Naive thymus-derived CD8-positive, alpha-beta T cell (primary cell): ENCODE results near the gene C5orf24. TPM values are rescaled to one million over a fixed set of nuclear protein-coding genes. Genes with fewer than 3 reads are reported as not detected.
"Not testable (repeated sequence)": the region's sequence is repeated elsewhere in the genome, so short reads cannot be mapped to it uniquely, and the experiment has no call there.

Experiments
- ATAC-seq, 2 donors: fragments of 150-1000 bp; cut with Tn5 transposase in 1 of 2; sonication (Bioruptor Pico), chemical (Tn5 transposase) in 1 of 2; 1 replicate in 1 of 2; 2 replicates in 1 of 2; pipeline ENCODE4 v1.10.0; 2021; ENCODE audit warnings: mild to moderate bottlenecking in 2 of 2, moderate library complexity in 2 of 2
- POLR2A ChIA-PET: fragments of 350-600 bp; sonication (Branson Sonifier 250); formaldehyde crosslinking; loops from one replicate; lab custom pipeline; 2021; ENCODE audit warnings: antibody characterized with exemption; lab: Charles Lee
- DNase-seq, 10 donors: peaks; one replicate each; pipeline versions ENCODE4 v3.0.0 to v3.0.0-alpha.2; 2020 to 2022
- H3K27ac Mint-ChIP-seq, 10 donors: one replicate each; pipeline ENCODE4 v1.8.0; 2020 to 2022; ENCODE audit warnings: mild to moderate bottlenecking in 10 of 10, mixed read lengths in 10 of 10, moderate library complexity in 4 of 10, inconsistent platforms in 1 of 10
- H3K27me3 Mint-ChIP-seq, 5 donors: one replicate each; pipeline ENCODE4 v1.8.0; 2021 to 2022; ENCODE audit warnings: mixed read lengths in 5 of 5
- H3K36me3 Mint-ChIP-seq, 3 donors: one replicate each; pipeline ENCODE4 v1.8.0; 2020 to 2022; ENCODE audit warnings: mixed read lengths in 3 of 3, mild to moderate bottlenecking in 2 of 3, inconsistent platforms in 1 of 3
- H3K4me1 Mint-ChIP-seq, 4 donors: one replicate each; pipeline ENCODE4 v1.8.0; 2021 to 2022; ENCODE audit warnings: mixed read lengths in 4 of 4
- H3K4me3 Mint-ChIP-seq, 10 donors: one replicate each; pipeline ENCODE4 v1.8.0; 2020 to 2022; ENCODE audit warnings: mild to moderate bottlenecking in 10 of 10, mixed read lengths in 10 of 10, moderate library complexity in 6 of 10, inconsistent platforms in 1 of 10
- H3K9me3 Mint-ChIP-seq, 9 donors: one replicate each; pipeline ENCODE4 v1.8.0; 2020 to 2022; ENCODE audit warnings: mixed read lengths in 9 of 9, mild to moderate bottlenecking in 3 of 9, inconsistent platforms in 1 of 9, moderate library complexity in 1 of 9
- polyA plus RNA-seq, 3 donors: library from polyadenylated mRNA; unstranded; fragments of 300-500 nt; fragmentation: Illumina TruSeq; gene quantifications; one replicate each; pipeline ENCODE4 v1.2.3, GENCODE V29; 2021
- total RNA-seq, 8 experiments: library from RNA in 2 of 8; stranded (reverse) in 2 of 8; gene quantifications; one replicate each; pipeline ENCODE4 v1.2.3 and lab custom pipeline; 2021 to 2026

C5orf24 gene
- total and polyA plus RNA-seq, 5 experiments from 2014 or later = 6.6 to 41.7 (median 9.4) TPM

- POLR2A ChIA-PET = interaction anchor here (0.6 to 3.5 kb wide), 8 partner anchors 10 to 502 kb away, joined by 3 to 48 read pairs (median 10); partner anchors contain the start of genes C5orf24, CAMLG, DDX46 and PCBD2
- Mint-ChIP-seq H3K4me1 (peaks cover 24 to 41% (median 34%) of the 10 kb centered on the region in 4 donors), H3K27me3 (no peaks in the 10 kb centered on the region), H3K4me3 (peak overlapping the region; percentile 89 to 97 (median 94)), H3K36me3 (peaks cover 0 to 9% (median 0%) of the 10 kb centered on the region in 3 donors), H3K9me3 (no peaks in the 10 kb centered on the region), H3K27ac (peak overlapping the region; percentile 92 to 97 (median 96))
- peak in 2 of 10 donors; percentile 10 to 20 for DNase-seq
- ATAC-seq = peak; percentile 10 to 18
Measured at GRCh38 chr5:134873494-134873893, 27.7 kb downstream of the C5orf24 start.

GRCh38 chr5:134873987-134874830, 28.4 kb downstream of the C5orf24 start, which contains the start of gene TXNDC15:
Gene TXNDC15 (plus strand): TSS chr5:134874371. CDS start chr5:134874428, 57 bp downstream.
- Mint-ChIP-seq H3K27me3 (no peaks in the 10 kb centered on the region), H3K36me3 (peaks cover 0 to 12% (median 2%) of the 10 kb centered on the region in 3 donors), H3K9me3 (no peaks in the 10 kb centered on the region), H3K4me3 (peak within 1 kb of the TSS; percentile 89 to 97 (median 94)), H3K27ac (peak within 1 kb of the TSS; percentile 92 to 97 (median 96)), H3K4me1 (peaks cover 24 to 48% (median 40%) of the 10 kb centered on the region in 4 donors)
- DNase-seq (peak; percentile 66 to 87 (median 78)), ATAC-seq (peak; percentile 95)
- POLR2A ChIA-PET = interaction anchor here (0.6 to 3.5 kb wide), 9 partner anchors 9 to 648 kb away, joined by 3 to 48 read pairs (median 9); partner anchors contain the start of genes C5orf24, CAMLG, DDX46 and PCBD2

DNA sequence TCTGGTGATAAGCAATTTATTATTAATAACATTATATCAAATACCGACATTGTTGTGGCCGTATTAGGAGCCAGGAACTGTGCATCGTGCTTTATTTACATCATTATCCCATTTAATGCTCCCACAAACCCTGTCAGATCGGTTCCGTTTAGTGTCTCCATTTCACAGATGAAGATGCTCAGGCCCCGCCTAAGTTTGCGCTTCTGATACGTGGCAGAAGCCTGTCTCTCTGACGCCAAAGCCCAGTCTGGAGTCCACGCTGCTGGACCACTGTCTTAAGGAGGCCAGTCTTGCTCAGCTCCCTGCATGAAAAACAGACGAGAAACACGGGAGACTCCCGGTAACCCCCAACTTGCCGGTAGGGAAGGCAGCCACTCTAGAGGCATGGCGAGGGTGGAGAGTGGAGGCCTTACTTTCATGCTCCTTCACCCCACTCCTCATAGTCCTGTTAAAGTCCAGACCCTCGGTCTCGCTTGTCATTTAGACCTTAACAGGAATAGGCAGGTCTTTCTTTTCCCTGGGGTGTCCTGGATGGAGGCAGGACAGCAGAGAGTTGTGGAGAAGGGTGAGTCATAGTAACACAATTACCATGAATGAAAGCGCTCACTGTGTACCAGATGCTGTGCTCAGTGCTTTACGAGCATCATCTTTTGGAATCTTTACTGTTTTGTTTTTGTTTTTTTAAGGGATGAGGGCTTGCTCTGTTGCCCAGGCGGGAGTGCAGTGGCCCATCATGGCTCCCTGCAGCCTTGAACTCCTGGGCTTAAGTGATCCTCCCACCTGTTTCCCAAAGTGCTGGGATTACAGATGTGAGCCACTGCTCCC, 29.3 kb downstream of the C5orf24 start:
- H3K9me3 Mint-ChIP-seq = no peaks in the 10 kb centered on the region
- POLR2A ChIA-PET = interaction anchor here (0.9 to 3.5 kb wide), 5 partner anchors 28 to 649 kb away, joined by 3 to 48 read pairs (median 12); partner anchors contain the start of genes C5orf24, CAMLG, PCBD2 and PPP2CA
- DNase-seq = peak in 5 of 10 donors; percentile 8 to 64 (median 16)
- H3K36me3 Mint-ChIP-seq = peaks cover 0 to 15% (median 2%) of the 10 kb centered on the region in 3 donors
- H3K27me3 Mint-ChIP-seq = no peaks in the 10 kb centered on the region
- H3K27ac Mint-ChIP-seq = peak overlapping the region; percentile 92 to 97 (median 95)
- peak; percentile 12 to 16 for ATAC-seq
- H3K4me3 Mint-ChIP-seq = peak overlapping the region; percentile 89 to 97 (median 94)
- H3K4me1 Mint-ChIP-seq = peaks cover 26 to 55% (median 48%) of the 10 kb centered on the region in 4 donors

DNA sequence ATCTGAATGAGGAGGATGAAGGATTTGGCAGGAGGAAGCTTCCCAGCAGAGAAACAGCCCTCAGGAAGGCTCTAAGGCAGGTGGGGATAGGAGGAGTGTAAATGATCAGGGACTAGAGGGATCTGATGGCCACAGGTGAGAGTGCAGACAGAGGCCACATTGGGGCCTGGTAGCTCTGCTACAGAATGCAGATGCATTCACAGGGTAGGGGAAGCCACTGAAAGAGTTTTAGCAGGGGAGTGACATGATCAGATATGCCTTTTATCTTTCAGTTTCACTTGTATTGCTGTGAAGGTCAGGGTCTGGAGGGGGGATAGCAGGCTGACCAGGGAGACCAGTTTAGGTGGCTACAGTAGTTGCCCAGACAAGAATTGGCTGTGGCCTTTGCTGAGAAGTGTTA, 31.4 kb downstream of the C5orf24 start:
- H3K36me3 Mint-ChIP-seq = peaks cover 0 to 18% (median 2%) of the 10 kb centered on the region in 3 donors
- ATAC-seq (no peak), DNase-seq (no peak)
- H3K9me3 Mint-ChIP-seq = no peaks in the 10 kb centered on the region
- peak overlapping the region in 9 of 10 donors; percentile 4 to 67 (median 25) for H3K4me3 Mint-ChIP-seq
- H3K4me1 Mint-ChIP-seq = peaks cover 31 to 60% (median 55%) of the 10 kb centered on the region in 4 donors
- H3K27me3 Mint-ChIP-seq = no peaks in the 10 kb centered on the region
- POLR2A ChIA-PET = interaction anchor here (0.7 to 1.4 kb wide), 3 partner anchors 11 to 27 kb away, joined by 3 to 4 read pairs (median 3); no protein-coding TSS in a partner anchor
- H3K27ac Mint-ChIP-seq = peak overlapping the region in 9 of 10 donors; percentile 13 to 82 (median 50)

DNA sequence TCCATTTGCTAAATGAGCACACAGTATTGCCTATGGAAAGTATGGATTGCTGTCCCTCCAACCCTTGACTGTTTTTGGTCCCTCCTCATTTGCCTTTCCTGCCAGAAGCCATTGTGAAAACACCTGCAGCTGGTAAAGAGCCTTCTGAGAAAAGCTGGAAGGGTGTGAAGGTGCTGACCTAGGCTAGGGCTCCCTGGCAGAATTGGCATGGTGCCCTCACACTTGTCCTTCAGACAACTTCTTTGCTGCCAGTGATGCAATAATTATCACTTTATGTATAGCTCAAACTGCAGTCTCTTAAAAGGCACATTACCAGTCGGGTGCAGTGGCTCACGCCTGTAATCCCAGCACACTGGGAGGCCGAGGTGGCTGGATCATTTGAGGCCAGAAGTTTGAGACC, 32.6 kb downstream of the C5orf24 start:
- H3K36me3 Mint-ChIP-seq = peaks cover 0 to 18% (median 2%) of the 10 kb centered on the region in 3 donors
- no peaks in the 10 kb centered on the region for H3K27me3 Mint-ChIP-seq
- H3K27ac Mint-ChIP-seq = peak overlapping the region in 2 of 10 donors; percentile 48 to 65
- H3K4me1 Mint-ChIP-seq = peaks cover 30 to 60% (median 53%) of the 10 kb centered on the region in 4 donors
- H3K4me3 Mint-ChIP-seq = peak overlapping the region in 1 of 10 donors; percentile 60
- no peaks in the 10 kb centered on the region for H3K9me3 Mint-ChIP-seq
- ATAC-seq (no peak), DNase-seq (no peak)
- POLR2A ChIA-PET = no interaction called here

- no peaks in the 10 kb centered on the region for H3K9me3 Mint-ChIP-seq
- H3K36me3 Mint-ChIP-seq = peaks cover 0 to 18% (median 2%) of the 10 kb centered on the region in 3 donors
- POLR2A ChIA-PET = interaction anchor here (0.6 kb wide), 2 partner anchors 18 to 238 kb away, joined by 3 read pairs; no protein-coding TSS in a partner anchor
- H3K4me3 Mint-ChIP-seq = peak overlapping the region in 2 of 10 donors; percentile 9 to 15
- peak overlapping the region in 6 of 10 donors; percentile 2 to 83 (median 48) for H3K27ac Mint-ChIP-seq
- peaks cover 28 to 59% (median 50%) of the 10 kb centered on the region in 4 donors for H3K4me1 Mint-ChIP-seq
- DNase-seq = no peak
- ATAC-seq = no peak
- H3K27me3 Mint-ChIP-seq = no peaks in the 10 kb centered on the region
Measured at GRCh38 chr5:134879456-134879855, 33.7 kb downstream of the C5orf24 start.

DNA sequence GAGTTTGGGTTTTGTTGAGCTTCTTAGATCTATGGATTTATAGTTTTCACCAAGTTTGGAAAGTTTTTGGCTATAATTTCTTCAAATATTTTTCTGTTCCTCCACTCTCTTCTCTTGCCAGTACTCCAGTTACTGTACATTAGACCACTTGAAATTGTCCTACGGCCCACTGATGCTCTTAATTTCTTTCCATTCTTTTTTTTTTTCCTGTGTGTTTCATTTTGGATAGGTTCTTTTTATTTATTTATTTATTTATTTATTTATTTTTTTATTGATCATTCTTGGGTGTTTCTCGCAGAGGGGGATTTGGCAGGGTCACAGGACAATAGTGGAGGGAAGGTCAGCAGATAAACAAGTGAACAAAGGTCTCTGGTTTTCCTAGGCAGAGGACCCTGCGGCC, 35.2 kb downstream of the C5orf24 start:
- not testable (repeated sequence) for ATAC-seq, H3K4me3 Mint-ChIP-seq, DNase-seq, H3K9me3 Mint-ChIP-seq, H3K27me3 Mint-ChIP-seq
- H3K36me3 Mint-ChIP-seq = peaks cover 0 to 18% (median 2%) of the 10 kb centered on the region in 3 donors
- POLR2A ChIA-PET = interaction anchor here (0.6 kb wide), 1 partner anchor 31 kb away, joined by 7 read pairs; no protein-coding TSS in a partner anchor
- H3K4me1 Mint-ChIP-seq = peaks cover 30 to 59% (median 47%) of the 10 kb centered on the region in 4 donors
- peak overlapping the region in 3 of 10 donors; percentile 16 to 63 (median 34) for H3K27ac Mint-ChIP-seq

DNA sequence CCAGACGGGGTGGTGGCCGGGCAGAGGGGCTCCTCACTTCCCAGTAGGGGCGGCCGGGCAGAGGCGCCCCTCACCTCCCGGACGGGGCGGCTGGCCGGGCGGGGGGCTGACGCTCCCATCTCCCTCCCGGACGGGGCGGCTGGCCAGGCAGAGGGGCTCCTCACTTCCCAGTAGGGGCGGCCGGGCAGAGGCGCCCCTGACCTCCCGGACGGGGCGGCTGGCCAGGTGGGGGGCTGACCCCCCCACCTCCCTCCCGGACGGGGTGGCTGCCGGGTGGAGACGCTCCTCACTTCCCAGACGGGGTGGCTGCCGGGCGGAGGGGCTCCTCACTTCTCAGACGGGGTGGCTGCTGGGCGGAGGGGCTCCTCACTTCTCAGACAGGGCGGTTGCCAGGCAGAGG, 35.9 kb downstream of the C5orf24 start:
- H3K4me3 Mint-ChIP-seq = not testable (repeated sequence)

DNA sequence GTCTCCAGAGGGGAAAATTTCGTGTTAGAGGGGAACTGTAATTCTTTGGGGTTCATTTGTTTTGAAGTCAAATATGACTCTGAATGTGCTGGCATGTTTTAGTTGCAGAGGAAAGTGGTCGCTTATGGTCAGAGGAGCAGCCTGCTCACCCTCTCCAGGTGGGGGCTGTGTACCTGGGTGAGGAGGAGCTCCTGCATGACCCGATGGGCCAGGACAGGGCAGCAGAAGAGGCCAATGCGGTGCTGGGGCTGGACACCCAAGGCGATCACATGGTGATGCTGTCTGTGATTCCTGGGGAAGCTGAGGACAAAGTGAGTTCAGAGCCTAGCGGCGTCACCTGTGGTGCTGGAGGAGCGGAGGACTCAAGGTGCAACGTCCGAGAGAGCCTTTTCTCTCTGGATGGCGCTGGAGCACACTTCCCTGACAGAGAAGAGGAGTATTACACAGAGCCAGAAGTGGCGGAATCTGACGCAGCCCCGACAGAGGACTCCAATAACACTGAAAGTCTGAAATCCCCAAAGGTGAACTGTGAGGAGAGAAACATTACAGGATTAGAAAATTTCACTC, 41.9 kb downstream of the C5orf24 start:
- peaks cover 0 to 44% (median 18%) of the 10 kb centered on the region in 3 donors for H3K36me3 Mint-ChIP-seq
- H3K9me3 Mint-ChIP-seq = no peaks in the 10 kb centered on the region
- H3K4me3 Mint-ChIP-seq = no peak overlapping the region
- POLR2A ChIA-PET = no interaction called here
- ATAC-seq (no peak), DNase-seq (no peak)
- H3K27me3 Mint-ChIP-seq = no peaks in the 10 kb centered on the region
- peaks cover 5 to 32% (median 7%) of the 10 kb centered on the region in 4 donors for H3K4me1 Mint-ChIP-seq
- H3K27ac Mint-ChIP-seq = peak overlapping the region in 2 of 10 donors; percentile 22 to 73

More for the DNA sequence above, 35.9 kb downstream of the C5orf24 start:
- H3K9me3 Mint-ChIP-seq, H3K27me3 Mint-ChIP-seq, H3K27ac Mint-ChIP-seq, POLR2A ChIA-PET, DNase-seq, ATAC-seq: not testable (repeated sequence)
- Mint-ChIP-seq H3K36me3 (peaks cover 0 to 17% (median 2%) of the 10 kb centered on the region in 3 donors), H3K4me1 (peaks cover 23 to 57% (median 39%) of the 10 kb centered on the region in 4 donors)

GRCh38 chr5:134889335-134889734, 43.6 kb downstream of the C5orf24 start:
- DNase-seq (no peak), ATAC-seq (no peak)
- Mint-ChIP-seq H3K36me3 (peaks cover 0 to 58% (median 22%) of the 10 kb centered on the region in 3 donors), H3K9me3 (no peaks in the 10 kb centered on the region), H3K4me1 (peaks cover 5 to 28% (median 7%) of the 10 kb centered on the region in 4 donors), H3K4me3 (no peak overlapping the region), H3K27me3 (no peaks in the 10 kb centered on the region), H3K27ac (peak overlapping the region in 1 of 10 donors; percentile 40)
- POLR2A ChIA-PET = interaction anchor here (1.5 kb wide), 1 partner anchor 15 kb away, joined by 3 read pairs; the partner anchor contains the start of gene PCBD2

DNA sequence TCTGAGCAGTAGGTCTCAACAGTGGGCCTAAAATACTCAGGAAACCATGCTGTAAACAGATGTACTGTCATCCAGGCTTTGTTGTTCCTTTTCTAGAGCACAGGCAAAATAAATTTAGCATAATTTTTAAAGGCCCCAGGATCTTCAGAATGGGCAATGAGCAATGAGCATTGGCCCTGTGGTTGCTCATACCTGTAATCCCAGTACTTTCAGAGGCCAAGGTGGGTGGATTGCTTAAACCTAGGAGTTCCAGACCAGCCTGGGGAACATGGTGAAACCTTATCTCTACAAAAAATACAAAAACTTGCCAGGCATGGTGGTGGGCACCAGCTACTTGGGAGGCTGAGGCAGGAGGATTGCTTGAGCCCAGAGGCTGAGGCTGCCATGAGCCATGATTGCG, 45.7 kb downstream of the C5orf24 start:
- DNase-seq (no peak), ATAC-seq (no peak)
- peak overlapping the region in 1 of 10 donors; percentile 29 for H3K27ac Mint-ChIP-seq
- no peak overlapping the region for H3K4me3 Mint-ChIP-seq
- peaks cover 0 to 78% (median 22%) of the 10 kb centered on the region in 3 donors for H3K36me3 Mint-ChIP-seq
- H3K27me3 Mint-ChIP-seq = no peaks in the 10 kb centered on the region
- H3K9me3 Mint-ChIP-seq = no peaks in the 10 kb centered on the region
- POLR2A ChIA-PET = no interaction called here
- peaks cover 0 to 14% (median 0%) of the 10 kb centered on the region in 4 donors for H3K4me1 Mint-ChIP-seq
